HG03045 (cell line): ENCODE measurements around the gene TMED8.

ENCODE experiments used
- ATAC-seq: cut with Tn5 transposase; IDR thresholded peaks from one replicate; pipeline ENCODE4 v1.9.1; 2021; ENCODE audit warnings: mild to moderate bottlenecking, moderate library complexity; ENCODE audit not compliant: unreplicated experiment

The TMED8 gene

GRCh38 chr14:77302926-77303325 lies 74.0 kb downstream of the TMED8 start:
- ATAC-seq: no peak

GRCh38 chr14:77301103-77301502 lies 75.8 kb downstream of the TMED8 start:
- no peak for ATAC-seq

- no peak for ATAC-seq
Observed at GRCh38 chr14:77299771-77300170, 77.1 kb downstream of the TMED8 start.

GRCh38 chr14:77296906-77297305 lies 80.0 kb downstream of the TMED8 start:
- no peak for ATAC-seq

GRCh38 chr14:77296155-77296554 lies 80.7 kb downstream of the TMED8 start:
- ATAC-seq: no peak

- ATAC-seq: no peak
Observed at GRCh38 chr14:77290705-77291104, 86.2 kb downstream of the TMED8 start.

GRCh38 chr14:77286576-77286975 lies 90.3 kb downstream of the TMED8 start:
- ATAC-seq: no peak
